HT-29 (cell line): ENCODE data around the gene EIF2S1. TPM values are rescaled to one million over a fixed set of nuclear protein-coding genes. Genes with fewer than 3 reads are reported as not detected.

Experiments used
- DNase-seq: peaks from one replicate; pipeline ENCODE4 v3.0.0-alpha.2; 2015; ENCODE audit warnings: low spot score
- small RNA-seq: library from RNA; depleted of rRNA; stranded (forward); fragments of <200 nt; gene quantifications from one replicate; pipeline ENCODE3, GENCODE V24; 2014
- total RNA-seq: library from RNA; depleted of rRNA; stranded (reverse); fragments of >200 nt; shearing (Covaris generic); gene quantifications from 2 replicates; pipeline ENCODE4 v1.2.3, GENCODE V29; 2014; rRNA removed

The EIF2S1 gene
- total RNA-seq, 1 experiment from 2014 or later, result 100 TPM

GRCh38 chr14:67435603-67436002 lies 75.5 kb downstream of the EIF2S1 start:
- no peak for DNase-seq

Small RNAs within 50 kb of the gene (small RNA-seq; reads per million reads assigned to genes)
- gene RF00019, result not detected

Other genes with a start within 250 kb of the EIF2S1 start
- gene GARIN2, start 170.9 kb upstream of the EIF2S1 start, total RNA-seq, result not detected in 2 replicates
- 4.7 and 8.3 TPM in 2 replicates for gene PALS1, start 118.9 kb upstream of the EIF2S1 start, total RNA-seq
- 27.3 and 36.5 TPM in 2 replicates for gene ATP6V1D, start 524 bp upstream of the EIF2S1 start, total RNA-seq
- gene PLEK2, start 51.8 kb downstream of the EIF2S1 start, total RNA-seq, result 32.1 and 48.1 TPM in 2 replicates
- 0.08 and 0.15 TPM in 2 replicates for gene TMEM229B, start 128.4 kb downstream of the EIF2S1 start, total RNA-seq
- 11.0 and 12.7 TPM in 2 replicates for gene PLEKHH1, start 173.0 kb downstream of the EIF2S1 start, total RNA-seq
- gene PIGH, start 239.9 kb downstream of the EIF2S1 start, total RNA-seq, result 10.9 and 12.1 TPM in 2 replicates